Caco-2 (cell line): ENCODE measurements around the gene MDFIC. TPM values are rescaled to one million over a fixed set of nuclear protein-coding genes. Genes with fewer than 3 reads are reported as not detected.

Experiments
- BruUV-seq: library from RNA; stranded (reverse); fragments of 400-500 nt; replicated peaks from 2 replicates; lab custom pipeline; 2021; lab: Mats Ljungman, UMichigan
- CTCF ChIA-PET: fragments of 300-600 bp; sonication (Branson Sonifier 250); formaldehyde crosslinking; loops from one replicate; lab custom pipeline; 2022; ENCODE audit warnings: antibody characterized with exemption; lab: Charles Lee
- POLR2A ChIA-PET: fragments of 300-600 bp; sonication (Branson Sonifier 250); formaldehyde crosslinking; loops from one replicate; lab custom pipeline; 2022; ENCODE audit warnings: antibody characterized with exemption; lab: Charles Lee
- DNase-seq, 2 experiments: peaks; one replicate each; pipeline versions ENCODE4 v3.0.0 to v3.0.0-alpha.2; 2020 to 2022
- H3K27me3 ChIP-seq: replicated peaks from 2 replicates; pipeline ENCODE4 v1.6.0; 2011; ENCODE audit warnings: low read length; ENCODE audit not compliant: control insufficient read depth, insufficient read depth
- H3K36me3 ChIP-seq: 2 replicates; pipeline ENCODE4 v1.5.1; 2011; ENCODE audit warnings: low read length; ENCODE audit not compliant: control insufficient read depth, insufficient read depth
- H3K4me1 ChIP-seq: fragments of 250-450 bp; sonication (Bioruptor Pico); 2 replicates; pipeline ENCODE4 v1.5.1; 2020; ENCODE audit warnings: mild to moderate bottlenecking
- H3K4me3 ChIP-seq: 2 replicates; pipeline ENCODE4 v1.5.1; 2011; ENCODE audit warnings: low read depth, mild to moderate bottlenecking, control low read depth, low read length
- H3K9me3 ChIP-seq: fragments of 250-450 bp; sonication (Bioruptor Pico); 2 replicates; pipeline ENCODE4 v1.5.1; 2020; ENCODE audit warnings: mild to moderate bottlenecking, moderate library complexity
- H3K27ac Mint-ChIP-seq: one replicate; pipeline ENCODE4 v1.8.0; 2022; ENCODE audit warnings: mixed read lengths; ENCODE audit not compliant: unreplicated experiment
- H3K27me3 Mint-ChIP-seq: one replicate; pipeline ENCODE4 v1.8.0; 2022; ENCODE audit warnings: mixed read lengths; ENCODE audit not compliant: insufficient read depth, unreplicated experiment
- H3K36me3 Mint-ChIP-seq: one replicate; pipeline ENCODE4 v1.8.0; 2022; ENCODE audit warnings: mild to moderate bottlenecking, mixed read lengths; ENCODE audit not compliant: insufficient read depth, unreplicated experiment
- H3K4me1 Mint-ChIP-seq: one replicate; pipeline ENCODE4 v1.8.0; 2022; ENCODE audit warnings: low read depth, mixed read lengths; ENCODE audit not compliant: unreplicated experiment
- H3K4me3 Mint-ChIP-seq: one replicate; pipeline ENCODE4 v1.8.0; 2022; ENCODE audit warnings: mild to moderate bottlenecking, moderate library complexity, mixed read lengths; ENCODE audit not compliant: unreplicated experiment
- H3K9me3 Mint-ChIP-seq: one replicate; pipeline ENCODE4 v1.8.0; 2022; ENCODE audit warnings: mixed read lengths; ENCODE audit not compliant: unreplicated experiment
- CTCF ChIP-seq, 2 experiments: fragments of 200-600 bp in 1 of 2; IDR thresholded peaks; 1 replicate in 1 of 2; 2 replicates in 1 of 2; pipeline versions ENCODE4 v1.5.1 to v1.8.0; 2011 to 2022; ENCODE audit warnings: antibody characterized with exemption in 1 of 2, control low read depth in 1 of 2, inconsistent platforms in 1 of 2, low read depth in 1 of 2, low read length in 1 of 2, mild to moderate bottlenecking in 1 of 2, moderate library complexity in 1 of 2; ENCODE audit not compliant: insufficient read depth in 1 of 2, severe bottlenecking in 1 of 2, unreplicated experiment in 1 of 2
- intact Hi-C: fragments of 100-400 bp; cut with micrococcal nuclease; formaldehyde crosslinking; loops from one replicate; pipeline ENCODE4 v1.10.0; 2022; ENCODE audit not compliant: unreplicated experiment
- total RNA-seq: library from RNA; stranded (reverse); gene quantifications from 2 replicates; pipeline ENCODE4 v1.2.3, GENCODE V29; 2022

The MDFIC gene
- total RNA-seq, 1 experiment from 2014 or later = 2.7 TPM

- intact Hi-C loops = no loop called here
- TF ChIP-seq CTCF (IDR thresholded peaks at IDR 0.05; ENCODE audit: insufficient read depth in 1 of 2, low read depth in 1 of 2, low read length in 1 of 2, severe bottlenecking in 1 of 2, unreplicated experiment in 1 of 2) = no peak
- Mint-ChIP-seq H3K4me3 (no peak overlapping the region), H3K9me3 (no peaks in the 10 kb centered on the region), H3K4me1 (no peaks in the 10 kb centered on the region), H3K27ac (no peak overlapping the region), H3K27me3 (peaks cover 5% of the 10 kb centered on the region), H3K36me3 (no peaks in the 10 kb centered on the region)
- H3K27me3 ChIP-seq = no peaks in the 10 kb centered on the region
- H3K36me3 ChIP-seq = no peaks in the 10 kb centered on the region
- no peak for DNase-seq
- ChIA-PET POLR2A (no interaction called here), CTCF (no interaction called here)
- no peaks in the 10 kb centered on the region for H3K9me3 ChIP-seq
- H3K4me3 ChIP-seq = no peak overlapping the region
- no peaks in the 10 kb centered on the region for H3K4me1 ChIP-seq
- no TSS peak for BruUV-seq
Observed at GRCh38 chr7:114933658-114934057, 11.8 kb downstream of the MDFIC start.

- DNase-seq = no peak
- Histone ChIP-seq H3K4me1 (no peaks in the 10 kb centered on the region), H3K9me3 (no peaks in the 10 kb centered on the region), H3K4me3 (no peak overlapping the region), H3K27me3 (no peaks in the 10 kb centered on the region), H3K36me3 (no peaks in the 10 kb centered on the region)
- ChIA-PET CTCF (no interaction called here), POLR2A (no interaction called here)
- Mint-ChIP-seq H3K27me3 (peaks cover 5% of the 10 kb centered on the region), H3K27ac (no peak overlapping the region), H3K36me3 (no peaks in the 10 kb centered on the region), H3K4me3 (no peak overlapping the region), H3K4me1 (no peaks in the 10 kb centered on the region), H3K9me3 (no peaks in the 10 kb centered on the region)
- intact Hi-C loops = no loop called here
- no peak for TF ChIP-seq CTCF (IDR thresholded peaks at IDR 0.05; ENCODE audit: insufficient read depth in 1 of 2, low read depth in 1 of 2, low read length in 1 of 2, severe bottlenecking in 1 of 2, unreplicated experiment in 1 of 2)
- BruUV-seq = no TSS peak
Observed at GRCh38 chr7:114934086-114934485, 12.2 kb downstream of the MDFIC start.

- intact Hi-C loops = no loop called here
- no peaks in the 10 kb centered on the region for H3K36me3 Mint-ChIP-seq
- peaks cover 5% of the 10 kb centered on the region for H3K27me3 Mint-ChIP-seq
- Histone ChIP-seq H3K4me3 (no peak overlapping the region), H3K4me1 (no peaks in the 10 kb centered on the region), H3K27me3 (no peaks in the 10 kb centered on the region), H3K36me3 (no peaks in the 10 kb centered on the region), H3K9me3 (no peaks in the 10 kb centered on the region)
- no peaks in the 10 kb centered on the region for H3K4me1 Mint-ChIP-seq
- DNase-seq = no peak
- H3K27ac Mint-ChIP-seq = no peak overlapping the region
- ChIA-PET POLR2A (no interaction called here), CTCF (no interaction called here)
- no TSS peak for BruUV-seq
- no peaks in the 10 kb centered on the region for H3K9me3 Mint-ChIP-seq
- no peak for TF ChIP-seq CTCF (IDR thresholded peaks at IDR 0.05; ENCODE audit: insufficient read depth in 1 of 2, low read depth in 1 of 2, low read length in 1 of 2, severe bottlenecking in 1 of 2, unreplicated experiment in 1 of 2)
- no peak overlapping the region for H3K4me3 Mint-ChIP-seq
Observed at GRCh38 chr7:114934713-114935112, 12.8 kb downstream of the MDFIC start.
